Suprapubic skin (tissue), 4 donors: ENCODE results near the gene ZSCAN5C. TPM values are rescaled to one million over a fixed set of nuclear protein-coding genes. Genes with fewer than 3 reads are reported as not detected.

Experiments used
- DNase-seq, 2 donors: peaks; one replicate each; pipeline ENCODE4 v3.0.0-alpha.2; 2019; ENCODE audit warnings: low spot score in 2 of 2
- H3K27ac ChIP-seq: fragments of 200-600 bp; sonication (generic); one replicate; pipeline ENCODE4 v1.5.1; 2019
- H3K27me3 ChIP-seq: fragments of 200-600 bp; sonication (generic); one replicate; pipeline ENCODE4 v1.5.1; 2019
- H3K36me3 ChIP-seq: fragments of 200-600 bp; sonication (generic); one replicate; pipeline ENCODE4 v1.5.1; 2019
- H3K4me1 ChIP-seq: fragments of 200-600 bp; sonication (generic); one replicate; pipeline ENCODE4 v1.5.1; 2019
- H3K4me3 ChIP-seq: fragments of 200-600 bp; sonication (generic); one replicate; pipeline ENCODE4 v1.5.1; 2019; ENCODE audit warnings: mild to moderate bottlenecking
- H3K9me3 ChIP-seq: fragments of 200-600 bp; sonication (generic); one replicate; pipeline ENCODE4 v1.5.1; 2019
- CTCF ChIP-seq, 2 donors: fragments of 200-600 bp in 1 of 2; fragments of 450-650 bp in 1 of 2; sonication (generic) in 1 of 2; IDR thresholded peaks; one replicate each; pipeline ENCODE4 v1.5.1; 2016 to 2019; ENCODE audit warnings: antibody characterized with exemption in 2 of 2, mild to moderate bottlenecking in 1 of 2, moderate library complexity in 1 of 2
- EP300 ChIP-seq: sonication (generic); formaldehyde crosslinking; IDR thresholded peaks from one replicate; pipeline ENCODE4 v1.6.1; 2017; ENCODE audit warnings: antibody characterized with exemption
- POLR2A ChIP-seq, 2 donors: fragments of 450-650 bp; IDR thresholded peaks; one replicate each; pipeline ENCODE4 v1.6.1; 2017; ENCODE audit warnings: antibody characterized with exemption in 2 of 2, mild to moderate bottlenecking in 2 of 2, moderate library complexity in 2 of 2
- POLR2AphosphoS5 ChIP-seq, 3 donors: sonication (generic); formaldehyde crosslinking; IDR thresholded peaks; one replicate each; pipeline ENCODE4 v1.6.1; 2017; ENCODE audit warnings: antibody characterized with exemption in 3 of 3
- WGBS: methylation state at CpG from one replicate; pipeline ENCODE4 v1.1.5; 2018; 5-methylcytosine and 5-hydroxymethylcytosine counted together
- total RNA-seq, 4 donors: library from RNA; depleted of rRNA; stranded (reverse); fragments of >200 nt; gene quantifications; one replicate each; pipeline ENCODE4 v1.1.0, GENCODE V29; 2016

The ZSCAN5C gene
- total RNA-seq = not detected

- TF ChIP-seq CTCF (IDR thresholded peaks at IDR 0.05) = no peak
- TF ChIP-seq EP300 = no peak
- no peak for TF ChIP-seq POLR2AphosphoS5 (IDR thresholded peaks at IDR 0.05)
- TF ChIP-seq POLR2A (IDR thresholded peaks at IDR 0.05) = no peak
- H3K9me3 ChIP-seq = no peaks in the 10 kb centered on the region
- H3K4me3 ChIP-seq = no peak within 1 kb of the TSS
- no peaks in the 10 kb centered on the region for H3K36me3 ChIP-seq
- no peak within 1 kb of the TSS for H3K27ac ChIP-seq
- no peaks in the 10 kb centered on the region for H3K27me3 ChIP-seq
- DNase-seq = no peak
- WGBS = 75% methylated on average over 3 of the region's 3 CpGs
- no peaks in the 10 kb centered on the region for H3K4me1 ChIP-seq
These were observed at the start of gene ZSCAN5C for GRCh38 chr19:56201973-56202372. Gene ZSCAN5C (plus strand): TSS chr19:56202273. CDS start chr19:56205914, 3,641 bp downstream.

- Histone ChIP-seq H3K36me3 (peaks cover 42% of the 10 kb centered on the region), H3K27me3 (no peaks in the 10 kb centered on the region), H3K9me3 (no peaks in the 10 kb centered on the region), H3K4me1 (no peaks in the 10 kb centered on the region), H3K4me3 (no peak overlapping the region), H3K27ac (no peak overlapping the region)
- no peak for DNase-seq
- 89% methylated on average over 2 of the region's 2 CpGs for WGBS
- TF ChIP-seq CTCF (IDR thresholded peaks at IDR 0.05) = no peak
- TF ChIP-seq EP300 = no peak
- TF ChIP-seq POLR2AphosphoS5 (IDR thresholded peaks at IDR 0.05) = no peak
- no peak for TF ChIP-seq POLR2A (IDR thresholded peaks at IDR 0.05)
These were observed 49.4 kb upstream of the ZSCAN5C start for GRCh38 chr19:56152644-56153043.

- no peaks in the 10 kb centered on the region for H3K4me1 ChIP-seq
- no peak for TF ChIP-seq POLR2A (IDR thresholded peaks at IDR 0.05)
- TF ChIP-seq POLR2AphosphoS5 (IDR thresholded peaks at IDR 0.05) = no peak
- TF ChIP-seq EP300 = no peak
- TF ChIP-seq CTCF (IDR thresholded peaks at IDR 0.05) = no peak
- 76% methylated on average over 6 of the region's 6 CpGs for WGBS
- H3K9me3 ChIP-seq = no peaks in the 10 kb centered on the region
- peaks cover 41% of the 10 kb centered on the region for H3K36me3 ChIP-seq
- DNase-seq = no peak
- H3K27me3 ChIP-seq = no peaks in the 10 kb centered on the region
- no peak overlapping the region for H3K4me3 ChIP-seq
- H3K27ac ChIP-seq = no peak overlapping the region
These were observed 48.6 kb upstream of the ZSCAN5C start for GRCh38 chr19:56153507-56153906.

GRCh38 chr19:56155124-56155687 is 46.9 kb upstream of the ZSCAN5C start:
- no peak for DNase-seq
- TF ChIP-seq CTCF (IDR thresholded peaks at IDR 0.05) (peak in 1 of 2 donors; percentile 27), POLR2AphosphoS5 (IDR thresholded peaks at IDR 0.05) (no peak)
- Histone ChIP-seq H3K36me3 (peaks cover 54% of the 10 kb centered on the region), H3K9me3 (no peaks in the 10 kb centered on the region), H3K4me1 (no peaks in the 10 kb centered on the region), H3K27me3 (no peaks in the 10 kb centered on the region), H3K4me3 (no peak overlapping the region), H3K27ac (no peak overlapping the region)
- WGBS = 71% methylated on average over 5 of the region's 17 CpGs

- H3K27ac ChIP-seq = no peak overlapping the region
- H3K27me3 ChIP-seq = no peaks in the 10 kb centered on the region
- H3K36me3 ChIP-seq = peaks cover 57% of the 10 kb centered on the region
- H3K4me1 ChIP-seq = no peaks in the 10 kb centered on the region
- no peaks in the 10 kb centered on the region for H3K9me3 ChIP-seq
- DNase-seq = no peak
- TF ChIP-seq POLR2A (IDR thresholded peaks at IDR 0.05) (no peak), POLR2AphosphoS5 (IDR thresholded peaks at IDR 0.05) (no peak), EP300 (no peak)
- 53% methylated on average over 3 of the region's 11 CpGs for WGBS
- no peak overlapping the region for H3K4me3 ChIP-seq
These were observed 45.3 kb upstream of the ZSCAN5C start for GRCh38 chr19:56156768-56157167.
